Activated CD8-positive, alpha-beta memory T cell treated with anti-CD3 and anti-CD28 coated beads, Interleukin-2, amount 50 U/mL, for 1 hour (primary cell): Measurements from ENCODE around the gene SMAD4.
A peak's percentile ranks its signal among the peaks of the same experiment; 100 is the strongest.

ENCODE experiments used
- DNase-seq: peaks from one replicate; pipeline ENCODE4 v3.0.0-alpha.2; 2020; ENCODE audit errors: extremely low read depth

Gene SMAD4

GRCh38 chr18:51021226-51021965 is 8.6 kb upstream of the SMAD4 start:
- DNase-seq = no peak

GRCh38 chr18:51025512-51025911 is 4.5 kb upstream of the SMAD4 start:
- no peak for DNase-seq

GRCh38 chr18:51028201-51028805 is 1.7 kb upstream of the SMAD4 start:
- no peak for DNase-seq

GRCh38 chr18:51029378-51029693 is 677 bp upstream of the SMAD4 start:
- DNase-seq = no peak

GRCh38 chr18:51030537-51031258 is 685 bp downstream of the SMAD4 start:
- DNase-seq = peak; percentile 9

GRCh38 chr18:51032193-51032592 is 2.2 kb downstream of the SMAD4 start:
- DNase-seq = no peak

GRCh38 chr18:51037230-51037629 is 7.2 kb downstream of the SMAD4 start:
- no peak for DNase-seq

- no peak for DNase-seq
Measured at GRCh38 chr18:51038110-51038509, 8.1 kb downstream of the SMAD4 start.

GRCh38 chr18:51039138-51040112 is 9.4 kb downstream of the SMAD4 start:
- no peak for DNase-seq

GRCh38 chr18:51041677-51042352 is 11.8 kb downstream of the SMAD4 start:
- no peak for DNase-seq

- DNase-seq = no peak
Measured at GRCh38 chr18:51044928-51045585, 15.0 kb downstream of the SMAD4 start.

- DNase-seq = no peak
Measured at GRCh38 chr18:51048190-51048589, 18.2 kb downstream of the SMAD4 start.

GRCh38 chr18:51049137-51049536 is 19.1 kb downstream of the SMAD4 start:
- DNase-seq = no peak

GRCh38 chr18:51051105-51051712 is 21.2 kb downstream of the SMAD4 start:
- DNase-seq = peak; percentile 11

- DNase-seq = no peak
Measured at GRCh38 chr18:51053814-51054213, 23.8 kb downstream of the SMAD4 start.

GRCh38 chr18:51054764-51055163 is 24.8 kb downstream of the SMAD4 start:
- no peak for DNase-seq

GRCh38 chr18:51059969-51060368 is 30.0 kb downstream of the SMAD4 start:
- no peak for DNase-seq

GRCh38 chr18:51064256-51064655 is 34.2 kb downstream of the SMAD4 start:
- no peak for DNase-seq

GRCh38 chr18:51066273-51066672 is 36.3 kb downstream of the SMAD4 start:
- DNase-seq = no peak

- no peak for DNase-seq
Measured at GRCh38 chr18:51068105-51068504, 38.1 kb downstream of the SMAD4 start.
